HCT116 (cell line): ENCODE data around the gene WWOX.

Source experiments
- CEBPB ChIP-seq: IDR thresholded peaks from 2 replicates; pipeline ENCODE4 v1.6.1; 2012; ENCODE audit warnings: low read depth
- EZH2 ChIP-seq: fragments of 200-600 bp; sonication (generic); IDR thresholded peaks from 2 replicates; pipeline ENCODE4 v1.6.1; 2017; ENCODE audit warnings: antibody characterized with exemption, mixed run types
- FOSL1 ChIP-seq: IDR thresholded peaks from 2 replicates; pipeline ENCODE4 v1.6.1; 2012; ENCODE audit warnings: low read depth
- POLR2A ChIP-seq: IDR thresholded peaks from 2 replicates; pipeline ENCODE4 v1.7.0; 2011; ENCODE audit warnings: borderline replicate concordance; ENCODE audit not compliant: insufficient read depth, insufficient read length; ENCODE audit errors: extremely low read depth
- SRF ChIP-seq: IDR thresholded peaks from 2 replicates; pipeline ENCODE4 v1.6.1; 2012; ENCODE audit warnings: low read depth
- TCF7L2 ChIP-seq: IDR thresholded peaks from 2 replicates; pipeline ENCODE4 v1.7.0; 2011; ENCODE audit warnings: borderline replicate concordance, inconsistent platforms; ENCODE audit not compliant: insufficient read depth, insufficient read length; ENCODE audit errors: extremely low read depth
- YY1 ChIP-seq: IDR thresholded peaks from 2 replicates; pipeline ENCODE4 v1.6.1; 2011; ENCODE audit warnings: low read length, low read depth, moderate library complexity, mild to moderate bottlenecking; ENCODE audit not compliant: insufficient replicate concordance; ENCODE audit errors: extremely low read depth
- ZNF274 ChIP-seq: fragments of 200-500 bp; sonication (Bioruptor generic); IDR thresholded peaks from 2 replicates; pipeline ENCODE4 v1.6.1; 2014; ENCODE audit warnings: mild to moderate bottlenecking, low read depth, low read length, inconsistent platforms
- TF ChIP-seq, protein P1 (sequence below): IDR thresholded peaks from 2 replicates; pipeline ENCODE4 v1.6.1; 2011; ENCODE audit warnings: mild to moderate bottlenecking, low read length, moderate library complexity; ENCODE audit not compliant: insufficient replicate concordance; ENCODE audit errors: extremely low read depth
- TF ChIP-seq, protein P2 (sequence below), 3 experiments: fragments of 200-600 bp in 1 of 3; sonication (generic) in 1 of 3; IDR thresholded peaks in 2 of 3; conservative IDR thresholded peaks in 1 of 3; 2 replicates each; pipeline ENCODE4 v1.5.1; 2012 to 2017; ENCODE audit warnings: low read depth in 2 of 3, low read length in 2 of 3, antibody characterized with exemption in 1 of 3, borderline replicate concordance in 1 of 3, control low read depth in 1 of 3, mild to moderate bottlenecking in 1 of 3, mixed read lengths in 1 of 3, mixed run types in 1 of 3, moderate library complexity in 1 of 3; ENCODE audit not compliant: insufficient read depth in 1 of 3
- TF ChIP-seq, protein P3 (sequence below): IDR thresholded peaks from 2 replicates; pipeline ENCODE4 v1.6.1; 2012

DNA sequence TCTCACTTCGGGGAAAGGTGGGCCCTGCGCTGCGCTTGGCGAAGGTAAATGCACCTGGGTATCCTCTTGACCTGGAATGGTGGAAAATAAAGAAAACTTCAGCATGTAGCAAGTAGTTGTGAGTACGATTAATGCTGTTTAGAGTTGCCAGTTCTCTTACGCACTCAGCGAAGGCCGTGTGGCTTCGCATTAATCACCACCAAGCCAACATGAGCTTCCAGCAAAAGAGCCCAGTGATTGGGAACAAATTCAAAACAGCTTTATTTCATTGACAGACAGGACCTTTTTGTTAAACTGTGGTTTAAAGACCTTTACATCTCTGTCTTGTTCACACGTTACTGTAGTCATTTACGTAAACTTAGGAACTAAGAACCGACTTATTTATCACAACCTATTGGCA is 969.7 kb downstream of the WWOX start:
- TF ChIP-seq, protein P1, sequence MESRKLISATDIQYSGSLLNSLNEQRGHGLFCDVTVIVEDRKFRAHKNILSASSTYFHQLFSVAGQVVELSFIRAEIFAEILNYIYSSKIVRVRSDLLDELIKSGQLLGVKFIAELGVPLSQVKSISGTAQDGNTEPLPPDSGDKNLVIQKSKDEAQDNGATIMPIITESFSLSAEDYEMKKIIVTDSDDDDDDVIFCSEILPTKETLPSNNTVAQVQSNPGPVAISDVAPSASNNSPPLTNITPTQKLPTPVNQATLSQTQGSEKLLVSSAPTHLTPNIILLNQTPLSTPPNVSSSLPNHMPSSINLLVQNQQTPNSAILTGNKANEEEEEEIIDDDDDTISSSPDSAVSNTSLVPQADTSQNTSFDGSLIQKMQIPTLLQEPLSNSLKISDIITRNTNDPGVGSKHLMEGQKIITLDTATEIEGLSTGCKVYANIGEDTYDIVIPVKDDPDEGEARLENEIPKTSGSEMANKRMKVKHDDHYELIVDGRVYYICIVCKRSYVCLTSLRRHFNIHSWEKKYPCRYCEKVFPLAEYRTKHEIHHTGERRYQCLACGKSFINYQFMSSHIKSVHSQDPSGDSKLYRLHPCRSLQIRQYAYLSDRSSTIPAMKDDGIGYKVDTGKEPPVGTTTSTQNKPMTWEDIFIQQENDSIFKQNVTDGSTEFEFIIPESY, result no peak
- TF ChIP-seq, protein P2, sequence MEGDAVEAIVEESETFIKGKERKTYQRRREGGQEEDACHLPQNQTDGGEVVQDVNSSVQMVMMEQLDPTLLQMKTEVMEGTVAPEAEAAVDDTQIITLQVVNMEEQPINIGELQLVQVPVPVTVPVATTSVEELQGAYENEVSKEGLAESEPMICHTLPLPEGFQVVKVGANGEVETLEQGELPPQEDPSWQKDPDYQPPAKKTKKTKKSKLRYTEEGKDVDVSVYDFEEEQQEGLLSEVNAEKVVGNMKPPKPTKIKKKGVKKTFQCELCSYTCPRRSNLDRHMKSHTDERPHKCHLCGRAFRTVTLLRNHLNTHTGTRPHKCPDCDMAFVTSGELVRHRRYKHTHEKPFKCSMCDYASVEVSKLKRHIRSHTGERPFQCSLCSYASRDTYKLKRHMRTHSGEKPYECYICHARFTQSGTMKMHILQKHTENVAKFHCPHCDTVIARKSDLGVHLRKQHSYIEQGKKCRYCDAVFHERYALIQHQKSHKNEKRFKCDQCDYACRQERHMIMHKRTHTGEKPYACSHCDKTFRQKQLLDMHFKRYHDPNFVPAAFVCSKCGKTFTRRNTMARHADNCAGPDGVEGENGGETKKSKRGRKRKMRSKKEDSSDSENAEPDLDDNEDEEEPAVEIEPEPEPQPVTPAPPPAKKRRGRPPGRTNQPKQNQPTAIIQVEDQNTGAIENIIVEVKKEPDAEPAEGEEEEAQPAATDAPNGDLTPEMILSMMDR (IDR thresholded peaks at IDR 0.05 in 2 of 3, conservative IDR thresholded peaks at IDR 0.05 in 1 of 3; ENCODE audit: borderline replicate concordance in 1 of 3, insufficient read depth in 1 of 3, low read depth in 2 of 3, low read length in 2 of 3), result no peak
- TF ChIP-seq POLR2A, result no peak
- TF ChIP-seq CEBPB, result no peak
- no peak for TF ChIP-seq SRF
- TF ChIP-seq, protein P3, sequence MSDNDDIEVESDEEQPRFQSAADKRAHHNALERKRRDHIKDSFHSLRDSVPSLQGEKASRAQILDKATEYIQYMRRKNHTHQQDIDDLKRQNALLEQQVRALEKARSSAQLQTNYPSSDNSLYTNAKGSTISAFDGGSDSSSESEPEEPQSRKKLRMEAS, result no peak
- no peak for TF ChIP-seq ZNF274
- no peak for TF ChIP-seq EZH2
- TF ChIP-seq TCF7L2, result no peak
- TF ChIP-seq YY1, result no peak
- no peak for TF ChIP-seq FOSL1
